HG02870 (cell line): Measurements from ENCODE around the gene NAP1L1.
"Not testable (repeated sequence)": the region's sequence is repeated elsewhere in the genome, so short reads cannot be mapped to it uniquely, and the experiment has no call there.

Source experiments
- ATAC-seq: cut with Tn5 transposase; IDR thresholded peaks from one replicate; pipeline ENCODE4 v1.9.1; 2021; ENCODE audit warnings: mild to moderate bottlenecking, moderate library complexity; ENCODE audit not compliant: unreplicated experiment

Gene NAP1L1

GRCh38 chr12:75994069-75994740 lies 90.3 kb downstream of the NAP1L1 start:
- no peak for ATAC-seq

- no peak for ATAC-seq
Observed at GRCh38 chr12:75991753-75992152, 92.7 kb downstream of the NAP1L1 start.

- ATAC-seq, result no peak
Observed at GRCh38 chr12:75990189-75990912, 94.1 kb downstream of the NAP1L1 start.

- not testable (repeated sequence) for ATAC-seq
Observed at GRCh38 chr12:75987709-75988108, 96.8 kb downstream of the NAP1L1 start.
